K562 (cell line): ENCODE results near the gene EWSR1. TPM values are rescaled to one million over a fixed set of nuclear protein-coding genes. Genes with fewer than 3 reads are reported as not detected.

Experiments used
- ATAC-seq: fragments of 200-7000 bp; cut with Tn5 transposase; 3 replicates; pipeline ENCODE4 v1.9.1; 2020; ENCODE audit warnings: moderate library complexity
- BruUV-seq: library from RNA; stranded (reverse); fragments of 400-500 nt; replicated peaks from 2 replicates; lab custom pipeline; 2021; lab: Mats Ljungman, UMichigan
- CTCF ChIA-PET: fragments of 300-600 bp; formaldehyde crosslinking; extraction: SDS; loops from one replicate; lab custom pipeline; 2021; ENCODE audit warnings: low intra/inter-chr PET ratio; lab: Yijun Ruan, JAX
- POLR2A ChIA-PET: fragments of 300-600, 350-650 bp; sonication (Branson Sonifier 250); formaldehyde crosslinking; extraction: SDS; loops from one replicate; lab custom pipeline; 2021; ENCODE audit warnings: antibody characterized with exemption, inconsistent platforms; lab: Yijun Ruan, JAX
- DNase-seq, 4 experiments: peaks; one replicate each; pipeline versions ENCODE4 v3.0.0 to v3.0.0-alpha.2; 2011 to 2018; ENCODE audit warnings: low spot score in 3 of 4, mixed read lengths in 3 of 4; ENCODE audit errors: extremely low read depth in 1 of 4
- FAIRE-seq: peaks from 2 replicates; lab custom pipeline; 2011; peaks lifted over from hg19 to GRCh38; lab: Jason Lieb, UNC
- H2AFZ ChIP-seq: 2 replicates; pipeline ENCODE4 v1.6.0; 2011; ENCODE audit warnings: low read depth, low read length, control low read depth, inconsistent platforms
- H3K27ac ChIP-seq: fragments of 200-600 bp; 3 replicates; pipeline ENCODE4 v1.8.0; 2011; ENCODE audit warnings: low read depth, mild to moderate bottlenecking, control low read depth, inconsistent platforms, low read length, moderate library complexity, mixed read lengths; ENCODE audit errors: extremely low read depth
- H3K27me3 ChIP-seq, 2 experiments: fragments of 300-600 bp in 1 of 2; 2 replicates in 1 of 2; 3 replicates in 1 of 2; pipeline versions ENCODE4 v1.6.0 to v1.8.0; 2011; ENCODE audit warnings: inconsistent platforms in 2 of 2, low read length in 2 of 2, mild to moderate bottlenecking in 1 of 2, mixed read lengths in 1 of 2, moderate library complexity in 1 of 2; ENCODE audit not compliant: control insufficient read depth in 2 of 2, insufficient read depth in 2 of 2
- H3K36me3 ChIP-seq: fragments of 300-600 bp; 3 replicates; pipeline ENCODE4 v1.8.0; 2011; ENCODE audit warnings: mild to moderate bottlenecking, low read length, inconsistent platforms; ENCODE audit not compliant: control insufficient read depth, insufficient read depth
- H3K4me1 ChIP-seq, 2 experiments: fragments of 200-600 bp in 1 of 2; replicated peaks in 1 of 2; 2 replicates in 1 of 2; 3 replicates in 1 of 2; pipeline versions ENCODE4 v1.5.1 to v1.8.0; 2011; ENCODE audit warnings: inconsistent platforms in 2 of 2, low read length in 2 of 2, mild to moderate bottlenecking in 1 of 2, mixed read lengths in 1 of 2, moderate library complexity in 1 of 2; ENCODE audit not compliant: control insufficient read depth in 2 of 2, insufficient read depth in 2 of 2
- H3K4me2 ChIP-seq: 2 replicates; pipeline ENCODE4 v1.6.1; 2011; ENCODE audit warnings: low read length, control low read depth, inconsistent platforms, mixed read lengths; ENCODE audit not compliant: insufficient read depth
- H3K4me3 ChIP-seq: fragments of 200-600 bp; sonication (generic), shearing (Covaris generic); 2 replicates; pipeline ENCODE4 v1.5.1; 2016; ENCODE audit warnings: control low read depth, inconsistent platforms
- H3K79me2 ChIP-seq: fragments of 200-600 bp; 3 replicates; pipeline ENCODE4 v1.8.0; 2011; ENCODE audit warnings: low read length, inconsistent platforms; ENCODE audit not compliant: control insufficient read depth, insufficient read depth
- H3K9ac ChIP-seq, 2 experiments: 2 replicates each; pipeline versions ENCODE4 v1.6.0 to v1.6.1; 2011; ENCODE audit warnings: low read depth in 2 of 2, low read length in 2 of 2, control low read depth in 1 of 2, inconsistent platforms in 1 of 2, mild to moderate bottlenecking in 1 of 2, mixed read lengths in 1 of 2; ENCODE audit not compliant: insufficient read depth in 1 of 2
- H3K9me1 ChIP-seq: one replicate; pipeline ENCODE4 v1.6.0; 2011; ENCODE audit warnings: inconsistent platforms, mild to moderate bottlenecking, low read length, moderate library complexity; ENCODE audit not compliant: control insufficient read depth, insufficient read depth
- H3K9me3 ChIP-seq: replicated peaks from 2 replicates; pipeline ENCODE4 v1.5.1; 2011; ENCODE audit warnings: low read depth, low read length, inconsistent platforms; ENCODE audit not compliant: control insufficient read depth, insufficient read depth
- H4K20me1 ChIP-seq: replicated peaks from 2 replicates; pipeline ENCODE4 v1.6.1; 2011; ENCODE audit warnings: low read length, inconsistent platforms, mixed read lengths; ENCODE audit not compliant: control insufficient read depth, insufficient read depth
- NUFIP1 ChIP-seq: fragments of 450-650 bp; IDR thresholded peaks from 2 replicates; pipeline ENCODE4 v1.6.1; 2018; ENCODE audit not compliant: partially characterized antibody
- ZNF24 ChIP-seq: fragments of 450-650 bp; IDR thresholded peaks from 2 replicates; pipeline ENCODE4 v1.6.1; 2016
- WGBS: fragments of 100-300 bp; shearing (Covaris generic); methylation state at CpG from one replicate; pipeline ENCODE4 v1.1.6; 2016; ENCODE audit warnings: low coverage, mixed read lengths; ENCODE audit not compliant: insufficient coverage; ENCODE audit errors: missing lambda C conversion rate; 5-methylcytosine and 5-hydroxymethylcytosine counted together
- in situ Hi-C: fragments of 300-500 bp; cut with MboI; formaldehyde crosslinking; loops from 4 replicates; pipeline ENCODE4 v1.15.0; 2018; ENCODE audit warnings: inconsistent platforms, mixed read lengths
- intact Hi-C: fragments of 100-400 bp; cut with micrococcal nuclease; formaldehyde crosslinking; loops from 2 replicates; pipeline ENCODE4 v1.14.2; 2022
- polyA plus RNA-seq, 8 experiments: library from polyadenylated mRNA; depleted of rRNA in 4 of 8; stranded (reverse) in 5 of 8; unstranded in 3 of 8; fragments of >200 nt; fragmentation: Nextera tagmentation in 2 of 8; fragmentation: Illumina TruSeq in 1 of 8; extraction: Ambion mirVana in 2 of 8; extraction: Trizol in 1 of 8; gene quantifications; 2 replicates each; pipeline versions ENCODE4 v1.2.1 to v1.2.3, GENCODE V29; 2011 to 2014; ENCODE audit warnings: inconsistent platforms in 1 of 8, missing spikeins in 1 of 8
- total RNA-seq, 7 experiments: library from RNA; depleted of rRNA in 6 of 7; stranded (reverse); fragments of >200 nt in 6 of 7; fragmentation: Illumina TruSeq in 2 of 7; extraction: Trizol in 2 of 7; gene quantifications; 2 replicates each; pipeline versions ENCODE4 v1.2.1 to v1.2.3, GENCODE V29; 2011 to 2021; ENCODE audit warnings: low replicate concordance in 1 of 7
- TF ChIP-seq, protein P1 (sequence below), 3 experiments: IDR thresholded peaks in 2 of 3; conservative IDR thresholded peaks in 1 of 3; 2 replicates each; pipeline ENCODE4 v1.5.1; 2011 to 2012; ENCODE audit warnings: low read length in 3 of 3, mild to moderate bottlenecking in 3 of 3, control low read depth in 2 of 3, improper control_type of control experiment in 1 of 3, inconsistent platforms in 1 of 3, low read depth in 1 of 3, mixed read lengths in 1 of 3, moderate library complexity in 1 of 3; ENCODE audit not compliant: insufficient read depth in 2 of 3

EWSR1 gene
- total and polyA plus RNA-seq, 9 of the 15 experiments (the other 6 are each of a cell fraction or from before 2014, with no cell fraction given), result 83.3 to 450 (median 239) TPM

DNA sequence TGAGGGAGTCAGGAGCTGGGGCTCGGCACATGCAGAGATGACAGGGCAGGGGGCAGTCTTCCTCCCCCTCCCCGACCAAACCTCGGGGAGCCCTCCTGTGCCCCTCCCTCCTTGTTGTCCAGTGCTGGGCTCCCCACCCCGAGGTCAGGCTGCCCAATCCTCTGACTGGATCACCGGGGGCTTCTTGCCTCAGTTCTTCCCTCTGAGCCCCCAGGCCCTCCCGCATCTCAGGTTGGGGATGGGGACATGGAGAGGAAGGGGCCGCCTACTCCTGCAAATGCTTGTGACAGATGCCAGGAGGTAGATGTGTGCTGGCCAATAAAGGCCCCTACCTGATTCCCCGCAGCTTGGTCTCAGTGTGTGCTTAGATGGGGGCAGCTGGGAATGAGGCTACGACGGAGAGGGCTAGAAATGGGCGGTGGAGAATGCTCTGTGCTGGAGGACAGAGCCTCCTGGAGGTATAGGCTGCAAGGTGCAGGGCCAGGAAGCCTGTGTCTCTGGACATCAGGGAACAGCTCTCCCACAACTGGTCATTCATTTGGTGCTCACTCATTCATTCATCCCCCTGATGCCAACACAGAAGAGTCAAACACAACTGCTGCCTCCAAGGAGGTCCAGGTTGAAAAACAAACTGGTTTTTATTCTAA is 8.7 kb upstream of the EWSR1 start:
- in situ Hi-C loops, result loop anchor here (10.0 kb wide), 1 partner anchor 405 kb away; no protein-coding TSS in a partner anchor
- Histone ChIP-seq H2AFZ (no peak overlapping the region), H4K20me1 (no peaks in the 10 kb centered on the region), H3K27ac (no peak overlapping the region), H3K9me1 (no peaks in the 10 kb centered on the region), H3K36me3 (peaks cover 17% of the 10 kb centered on the region), H3K79me2 (no peaks in the 10 kb centered on the region; the same call in 2 of the 3 replicates), H3K9ac (no peak overlapping the region), H3K4me3 (no peak overlapping the region), H3K9me3 (no peaks in the 10 kb centered on the region), H3K27me3 (no peaks in the 10 kb centered on the region), H3K4me2 (no peak overlapping the region), H3K4me1 (peaks cover 0 to 30% of the 10 kb centered on the region in 2 experiments; a peak in 2 of 5 replicates)
- BruUV-seq, result no TSS peak
- DNase-seq (peak in 1 of 4 experiments; percentile 20), FAIRE-seq (no peak), ATAC-seq (peak; percentile 79)
- TF ChIP-seq NUFIP1, result no peak
- 0 out of 2 replicates have a peak, but pooled peaks have one; percentile 66 for TF ChIP-seq ZNF24
- TF ChIP-seq, protein P1, sequence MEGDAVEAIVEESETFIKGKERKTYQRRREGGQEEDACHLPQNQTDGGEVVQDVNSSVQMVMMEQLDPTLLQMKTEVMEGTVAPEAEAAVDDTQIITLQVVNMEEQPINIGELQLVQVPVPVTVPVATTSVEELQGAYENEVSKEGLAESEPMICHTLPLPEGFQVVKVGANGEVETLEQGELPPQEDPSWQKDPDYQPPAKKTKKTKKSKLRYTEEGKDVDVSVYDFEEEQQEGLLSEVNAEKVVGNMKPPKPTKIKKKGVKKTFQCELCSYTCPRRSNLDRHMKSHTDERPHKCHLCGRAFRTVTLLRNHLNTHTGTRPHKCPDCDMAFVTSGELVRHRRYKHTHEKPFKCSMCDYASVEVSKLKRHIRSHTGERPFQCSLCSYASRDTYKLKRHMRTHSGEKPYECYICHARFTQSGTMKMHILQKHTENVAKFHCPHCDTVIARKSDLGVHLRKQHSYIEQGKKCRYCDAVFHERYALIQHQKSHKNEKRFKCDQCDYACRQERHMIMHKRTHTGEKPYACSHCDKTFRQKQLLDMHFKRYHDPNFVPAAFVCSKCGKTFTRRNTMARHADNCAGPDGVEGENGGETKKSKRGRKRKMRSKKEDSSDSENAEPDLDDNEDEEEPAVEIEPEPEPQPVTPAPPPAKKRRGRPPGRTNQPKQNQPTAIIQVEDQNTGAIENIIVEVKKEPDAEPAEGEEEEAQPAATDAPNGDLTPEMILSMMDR (IDR thresholded peaks at IDR 0.05 in 2 of 3, conservative IDR thresholded peaks at IDR 0.05 in 1 of 3; ENCODE audit: insufficient read depth in 2 of 3, low read depth in 1 of 3, low read length in 3 of 3), result peak in 2 of 3 experiments; percentile 19 to 38; a peak in 4 of 6 replicates
- ChIA-PET POLR2A (interaction anchor here (0.6 to 1.6 kb wide), 4 partner anchors 8 to 24 kb away, joined by 3 to 5 read pairs (median 4); partner anchors contain the start of genes EWSR1 and RHBDD3), CTCF (no interaction called here)
- intact Hi-C loops, result loop anchor here (2.0 kb wide), 1 partner anchor 17 kb away; no protein-coding TSS in a partner anchor
- WGBS, result 65% methylated on average over 4 of the region's 11 CpGs
